Loucy (cell line): Measurements from ENCODE around the gene LBX1.

ENCODE experiments used
- H2AFZ ChIP-seq: fragments of 200-600 bp; sonication (generic); 2 replicates; pipeline ENCODE4 v1.6.0; 2016; ENCODE audit warnings: antibody characterized with exemption, mild to moderate bottlenecking, low read length, moderate library complexity
- H3F3A ChIP-seq: fragments of 200-600 bp; 2 replicates; pipeline ENCODE4 v1.6.0; 2016; ENCODE audit warnings: antibody characterized with exemption, low read depth, mild to moderate bottlenecking
- H3K27me3 ChIP-seq: fragments of 200-600 bp; sonication (generic); 2 replicates; pipeline ENCODE4 v1.6.1; 2014; ENCODE audit warnings: low read length, mild to moderate bottlenecking; ENCODE audit not compliant: insufficient read depth, poor library complexity, severe bottlenecking
- H3K36me3 ChIP-seq: fragments of 200-600 bp; sonication (generic); 2 replicates; pipeline ENCODE4 v1.6.1; 2016; ENCODE audit warnings: low read length; ENCODE audit not compliant: insufficient read depth
- H3K4me1 ChIP-seq: fragments of 200-600 bp; sonication (generic); 2 replicates; pipeline ENCODE4 v1.5.1; 2014; ENCODE audit warnings: low read length, mild to moderate bottlenecking; ENCODE audit not compliant: insufficient read depth, poor library complexity, severe bottlenecking
- H3K4me2 ChIP-seq: fragments of 200-600 bp; sonication (generic); 2 replicates; pipeline ENCODE4 v1.6.0; 2014; ENCODE audit warnings: antibody characterized with exemption, low read length, low read depth, mild to moderate bottlenecking; ENCODE audit not compliant: poor library complexity, severe bottlenecking
- H3K4me3 ChIP-seq: fragments of 200-600 bp; sonication (generic); 2 replicates; pipeline ENCODE4 v1.5.1; 2014; ENCODE audit warnings: low read length, mild to moderate bottlenecking, mixed read lengths; ENCODE audit not compliant: poor library complexity, severe bottlenecking
- H3K79me2 ChIP-seq: fragments of 200-600 bp; sonication (generic); 2 replicates; pipeline ENCODE4 v1.6.1; 2014; ENCODE audit warnings: low read length; ENCODE audit not compliant: insufficient read depth
- H3K9ac ChIP-seq: fragments of 200-600 bp; sonication (generic); 2 replicates; pipeline ENCODE4 v1.6.0; 2014; ENCODE audit warnings: mild to moderate bottlenecking, low read depth, low read length, moderate library complexity; ENCODE audit not compliant: poor library complexity, severe bottlenecking
- H3K9me2 ChIP-seq: fragments of 200-600 bp; sonication (generic); replicated peaks from 2 replicates; pipeline ENCODE4 v1.6.1; 2016; ENCODE audit warnings: low read depth, low read length, mixed read lengths
- H3K9me3 ChIP-seq: fragments of 200-600 bp; sonication (generic); 2 replicates; pipeline ENCODE4 v1.6.1; 2014; ENCODE audit warnings: mild to moderate bottlenecking, antibody characterized with exemption, low read length, low read depth; ENCODE audit not compliant: insufficient read depth
- H4K20me1 ChIP-seq: fragments of 200-600 bp; sonication (generic); 2 replicates; pipeline ENCODE4 v1.6.0; 2014; ENCODE audit warnings: antibody characterized with exemption, low read length, mild to moderate bottlenecking; ENCODE audit not compliant: insufficient read depth, poor library complexity, severe bottlenecking
- EZH2phosphoT487 ChIP-seq: fragments of 200-600 bp; IDR thresholded peaks from 2 replicates; pipeline ENCODE4 v1.6.1; 2018; ENCODE audit warnings: antibody characterized with exemption, mild to moderate bottlenecking, moderate library complexity, borderline replicate concordance
- TF ChIP-seq, protein P1 (sequence below): fragments of 200-600 bp; sonication (generic); conservative IDR thresholded peaks from 2 replicates; pipeline ENCODE4 v1.5.1; 2014; ENCODE audit warnings: mild to moderate bottlenecking, antibody characterized with exemption, low read length

The LBX1 gene, protein sequence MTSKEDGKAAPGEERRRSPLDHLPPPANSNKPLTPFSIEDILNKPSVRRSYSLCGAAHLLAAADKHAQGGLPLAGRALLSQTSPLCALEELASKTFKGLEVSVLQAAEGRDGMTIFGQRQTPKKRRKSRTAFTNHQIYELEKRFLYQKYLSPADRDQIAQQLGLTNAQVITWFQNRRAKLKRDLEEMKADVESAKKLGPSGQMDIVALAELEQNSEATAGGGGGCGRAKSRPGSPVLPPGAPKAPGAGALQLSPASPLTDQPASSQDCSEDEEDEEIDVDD

GRCh38 chr10:101229266-101230182 lies at the start of gene LBX1:
Gene LBX1, minus strand, starts transcription at chr10:101229463. Its CDS starts 648 bp downstream, at chr10:101228815.
- TF ChIP-seq, protein P1, sequence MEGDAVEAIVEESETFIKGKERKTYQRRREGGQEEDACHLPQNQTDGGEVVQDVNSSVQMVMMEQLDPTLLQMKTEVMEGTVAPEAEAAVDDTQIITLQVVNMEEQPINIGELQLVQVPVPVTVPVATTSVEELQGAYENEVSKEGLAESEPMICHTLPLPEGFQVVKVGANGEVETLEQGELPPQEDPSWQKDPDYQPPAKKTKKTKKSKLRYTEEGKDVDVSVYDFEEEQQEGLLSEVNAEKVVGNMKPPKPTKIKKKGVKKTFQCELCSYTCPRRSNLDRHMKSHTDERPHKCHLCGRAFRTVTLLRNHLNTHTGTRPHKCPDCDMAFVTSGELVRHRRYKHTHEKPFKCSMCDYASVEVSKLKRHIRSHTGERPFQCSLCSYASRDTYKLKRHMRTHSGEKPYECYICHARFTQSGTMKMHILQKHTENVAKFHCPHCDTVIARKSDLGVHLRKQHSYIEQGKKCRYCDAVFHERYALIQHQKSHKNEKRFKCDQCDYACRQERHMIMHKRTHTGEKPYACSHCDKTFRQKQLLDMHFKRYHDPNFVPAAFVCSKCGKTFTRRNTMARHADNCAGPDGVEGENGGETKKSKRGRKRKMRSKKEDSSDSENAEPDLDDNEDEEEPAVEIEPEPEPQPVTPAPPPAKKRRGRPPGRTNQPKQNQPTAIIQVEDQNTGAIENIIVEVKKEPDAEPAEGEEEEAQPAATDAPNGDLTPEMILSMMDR = no peak
- no peak for TF ChIP-seq EZH2phosphoT487
- H3K9ac ChIP-seq = no peak within 1 kb of the TSS
- no peaks in the 10 kb centered on the region for H3K79me2 ChIP-seq
- H3K4me3 ChIP-seq = no peak within 1 kb of the TSS
- no peak within 1 kb of the TSS for H3K4me2 ChIP-seq
- no peaks in the 10 kb centered on the region for H3K4me1 ChIP-seq
- H3K27me3 ChIP-seq = peaks cover 7% of the 10 kb centered on the region
- no peaks in the 10 kb centered on the region for H3K9me2 ChIP-seq
- H4K20me1 ChIP-seq = no peaks in the 10 kb centered on the region
- no peaks in the 10 kb centered on the region for H3F3A ChIP-seq
- no peaks in the 10 kb centered on the region for H3K36me3 ChIP-seq
- no peaks in the 10 kb centered on the region for H3K9me3 ChIP-seq
- no peak within 1 kb of the TSS for H2AFZ ChIP-seq

DNA sequence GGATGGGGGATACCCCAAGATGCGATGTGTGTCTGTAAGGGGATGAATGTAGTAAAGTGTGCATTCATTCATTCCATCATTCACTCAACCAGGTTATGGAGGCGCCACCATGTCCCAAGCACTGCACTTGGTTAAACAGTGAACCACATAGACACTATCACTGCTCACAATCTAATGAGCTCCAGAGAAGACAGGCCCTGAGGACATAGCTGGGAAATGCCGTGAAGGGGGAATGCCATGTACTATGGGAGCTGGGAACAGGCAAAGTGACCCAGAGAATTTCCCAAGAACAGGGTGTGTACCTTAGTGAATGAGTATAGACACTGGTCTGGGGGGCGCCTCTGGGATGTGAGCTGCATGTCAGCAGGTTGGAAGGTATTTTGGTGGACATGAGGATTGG lies 44.5 kb upstream of the LBX1 start:
- TF ChIP-seq, protein P1 = no peak
- no peak for TF ChIP-seq EZH2phosphoT487
- Histone ChIP-seq H3K27me3 (no peaks in the 10 kb centered on the region), H3K4me1 (no peaks in the 10 kb centered on the region), H3K9ac (no peak overlapping the region), H3K4me3 (no peak overlapping the region), H3K4me2 (no peak overlapping the region), H3F3A (no peaks in the 10 kb centered on the region), H2AFZ (no peak overlapping the region), H3K9me3 (no peaks in the 10 kb centered on the region), H4K20me1 (no peaks in the 10 kb centered on the region), H3K79me2 (no peaks in the 10 kb centered on the region), H3K36me3 (no peaks in the 10 kb centered on the region), H3K9me2 (no peaks in the 10 kb centered on the region)

- H3K4me2 ChIP-seq = no peak overlapping the region
- no peaks in the 10 kb centered on the region for H3K27me3 ChIP-seq
- no peak overlapping the region for H2AFZ ChIP-seq
- no peaks in the 10 kb centered on the region for H3K9me2 ChIP-seq
- H3K4me1 ChIP-seq = no peaks in the 10 kb centered on the region
- no peaks in the 10 kb centered on the region for H3K9me3 ChIP-seq
- TF ChIP-seq EZH2phosphoT487 = no peak
- TF ChIP-seq, protein P1 = no peak
- no peaks in the 10 kb centered on the region for H4K20me1 ChIP-seq
- no peak overlapping the region for H3K9ac ChIP-seq
- H3K4me3 ChIP-seq = no peak overlapping the region
- H3K36me3 ChIP-seq = no peaks in the 10 kb centered on the region
- no peaks in the 10 kb centered on the region for H3K79me2 ChIP-seq
- H3F3A ChIP-seq = no peaks in the 10 kb centered on the region
Measured at GRCh38 chr10:101273330-101273729, 44.1 kb upstream of the LBX1 start.
